Measurements from ENCODE around the gene EXOSC10. TPM values are rescaled to one million over a fixed set of nuclear protein-coding genes. Genes with fewer than 3 reads are reported as not detected.
"Not testable (repeated sequence)": the region's sequence is repeated elsewhere in the genome, so short reads cannot be mapped to it uniquely, and the experiment has no call there.

Gene EXOSC10
- total and polyA plus RNA-seq, 10 donors: 27.5 to 66.3 (median 55.4) TPM

DNA sequence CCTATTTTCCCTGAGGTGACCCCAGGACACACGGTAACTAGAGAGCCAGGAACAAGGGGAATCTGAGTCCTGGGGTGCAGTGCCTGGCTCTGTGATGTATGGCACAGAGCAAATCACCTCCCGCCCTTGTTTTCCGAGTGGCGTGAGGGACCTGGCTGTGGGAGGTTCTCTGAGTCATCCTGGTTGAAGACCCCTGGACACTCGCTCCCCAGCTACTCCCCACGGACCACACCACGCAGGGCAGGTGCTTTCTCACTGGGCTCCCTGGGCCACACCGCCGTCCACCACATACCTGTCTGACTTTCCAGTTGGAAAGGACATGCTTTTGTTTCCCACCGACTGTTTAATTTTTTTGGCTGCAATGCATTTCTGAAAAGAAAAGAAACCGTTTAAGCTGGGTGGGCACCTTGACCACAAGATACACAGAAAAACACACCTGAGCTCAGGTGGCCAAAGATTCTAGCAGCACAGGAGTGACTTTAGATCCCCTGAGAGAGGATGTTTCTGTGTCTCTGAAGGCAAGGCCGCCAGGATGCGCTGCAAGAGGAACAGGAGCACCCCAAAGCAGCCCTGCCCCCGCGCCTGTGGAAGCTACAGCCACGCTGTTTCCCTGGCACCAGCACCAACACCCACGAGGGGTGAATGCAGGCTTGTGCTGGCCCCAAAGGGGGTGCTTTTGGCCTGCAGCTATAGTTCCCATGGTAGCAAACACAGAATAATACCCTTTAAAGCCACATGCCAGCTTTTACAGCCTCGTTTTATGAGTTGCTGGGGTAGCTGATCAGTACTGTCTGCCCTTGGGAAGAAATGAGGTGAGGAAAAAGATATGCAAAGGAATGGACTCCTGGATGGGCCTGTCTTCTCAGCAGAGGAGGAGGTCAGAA lies 31.7 kb downstream of the EXOSC10 start:
- Histone ChIP-seq H3K9me3 (peaks cover 0 to 5% (median 0%) of the 10 kb centered on the region in 8 donors), H3K4me3 (no peak overlapping the region), H3K36me3 (peaks cover 4 to 100% (median 81%) of the 10 kb centered on the region in 6 donors), H3K27ac (no peak overlapping the region), H3K4me1 (peaks cover 0 to 2% (median 0%) of the 10 kb centered on the region in 6 donors), H3K27me3 (replicated peaks in 1 of 7) (no peaks in the 10 kb centered on the region)
- intact Hi-C loops (cut with DNase I; ENCODE audit: low total_unique reads): no loop called here
- peak; percentile 60 for DNase-seq
- peak in 1 of 3 donors; percentile 8 for TF ChIP-seq POLR2AphosphoS5 (IDR thresholded peaks at IDR 0.05)
- TF ChIP-seq CTCF (IDR thresholded peaks at IDR 0.05 in 8 of 11, conservative IDR thresholded peaks at IDR 0.05 in 3 of 11): no peak
- no peak for TF ChIP-seq POLR2A (IDR thresholded peaks at IDR 0.05)
- 91 to 95% (median 93%) methylated on average over 17 to 18 of the region's 18 CpGs for whole genome bisulfite sequencing, 5 donors

DNA sequence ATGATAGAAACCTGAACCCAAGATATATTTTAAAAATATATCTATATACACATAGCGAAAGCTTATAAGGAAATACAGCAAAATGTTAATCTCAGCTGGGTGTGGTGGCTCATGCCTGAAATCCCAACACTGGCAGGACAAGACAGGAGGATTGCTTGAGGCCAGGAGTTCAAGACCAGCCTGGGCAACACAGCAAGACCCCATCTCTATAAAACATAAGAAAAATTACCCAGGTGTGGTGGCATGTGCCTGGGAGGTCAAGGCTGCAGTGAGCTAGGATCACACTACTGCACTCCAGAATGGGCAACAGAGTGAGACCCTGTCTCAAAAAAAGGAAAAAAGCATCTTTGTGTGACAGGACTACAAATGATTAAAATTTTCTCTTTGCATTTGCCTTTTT lies 33.9 kb downstream of the EXOSC10 start:
- peaks cover 5 to 22% (median 11%) of the 10 kb centered on the region in 6 donors for H3K4me1 ChIP-seq
- no peak overlapping the region for H3K4me3 ChIP-seq
- H3K36me3 ChIP-seq: peaks cover 0 to 79% (median 60%) of the 10 kb centered on the region in 6 donors
- no peaks in the 10 kb centered on the region for H3K27me3 ChIP-seq (replicated peaks in 1 of 7)
- H3K27ac ChIP-seq: no peak overlapping the region
- 96 to 100% (median 97%) methylated on average over 1 of the region's 1 CpG for WGBS, 5 donors
- TF ChIP-seq POLR2A (IDR thresholded peaks at IDR 0.05): no peak
- no peak for TF ChIP-seq CTCF (IDR thresholded peaks at IDR 0.05 in 8 of 11, conservative IDR thresholded peaks at IDR 0.05 in 3 of 11)
- peaks cover 0 to 5% (median 0%) of the 10 kb centered on the region in 8 donors for H3K9me3 ChIP-seq
- intact Hi-C loops (cut with DNase I; ENCODE audit: low total_unique reads): no loop called here
- DNase-seq: no peak

GRCh38 chr1:11064942-11065341 lies 34.7 kb downstream of the EXOSC10 start:
- peaks cover 0 to 5% (median 0%) of the 10 kb centered on the region in 8 donors for H3K9me3 ChIP-seq
- TF ChIP-seq POLR2AphosphoS5 (IDR thresholded peaks at IDR 0.05) (no peak), POLR2A (IDR thresholded peaks at IDR 0.05) (no peak), CTCF (IDR thresholded peaks at IDR 0.05 in 8 of 11, conservative IDR thresholded peaks at IDR 0.05 in 3 of 11) (no peak)
- peaks cover 0 to 70% (median 52%) of the 10 kb centered on the region in 6 donors for H3K36me3 ChIP-seq
- H3K4me1 ChIP-seq: peaks cover 8 to 28% (median 17%) of the 10 kb centered on the region in 6 donors
- 95 to 100% (median 96%) methylated on average over 3 of the region's 3 CpGs for WGBS, 5 donors
- intact Hi-C loops (cut with DNase I; ENCODE audit: low total_unique reads): no loop called here
- H3K27me3 ChIP-seq (replicated peaks in 1 of 7): no peaks in the 10 kb centered on the region
- no peak overlapping the region for H3K27ac ChIP-seq
- no peak overlapping the region for H3K4me3 ChIP-seq
- DNase-seq: peak; percentile 6

GRCh38 chr1:11063937-11064537 lies 35.6 kb downstream of the EXOSC10 start:
- H3K36me3 ChIP-seq: peaks cover 0 to 61% (median 43%) of the 10 kb centered on the region in 6 donors
- 91 to 95% (median 94%) methylated on average over 15 to 18 of the region's 18 CpGs for WGBS, 5 donors
- H3K27ac ChIP-seq; H3K9me3 ChIP-seq; intact Hi-C loops (cut with DNase I; ENCODE audit: low total_unique reads); DNase-seq; H3K4me3 ChIP-seq; H3K27me3 ChIP-seq (replicated peaks in 1 of 7): not testable (repeated sequence)
- H3K4me1 ChIP-seq: peaks cover 8 to 34% (median 23%) of the 10 kb centered on the region in 6 donors

Data from spleen (tissue), 11 donors.